HG03196 (cell line): ENCODE measurements around the gene NACA2.
"Not testable (repeated sequence)": the region's sequence is repeated elsewhere in the genome, so short reads cannot be mapped to it uniquely, and the experiment has no call there.

Experiments used
- ATAC-seq: cut with Tn5 transposase; IDR thresholded peaks from one replicate; pipeline ENCODE4 v1.9.1; 2021; ENCODE audit not compliant: unreplicated experiment

The NACA2 gene

GRCh38 chr17:61600621-61601020 is 9.6 kb upstream of the NACA2 start:
- ATAC-seq: no peak

- ATAC-seq: no peak
Observed at GRCh38 chr17:61599608-61600007, 8.6 kb upstream of the NACA2 start.

- ATAC-seq: no peak
Observed at GRCh38 chr17:61598014-61598413, 7.0 kb upstream of the NACA2 start.

- ATAC-seq: no peak
Observed at GRCh38 chr17:61597607-61598006, 6.6 kb upstream of the NACA2 start.

- ATAC-seq: no peak
Observed at GRCh38 chr17:61595418-61596186, 4.6 kb upstream of the NACA2 start.

GRCh38 chr17:61594294-61594825 is 3.3 kb upstream of the NACA2 start:
- ATAC-seq: no peak

- no peak for ATAC-seq
Observed at GRCh38 chr17:61593426-61593825, 2.4 kb upstream of the NACA2 start.

GRCh38 chr17:61591930-61592329 is 911 bp upstream of the NACA2 start:
- ATAC-seq: no peak

GRCh38 chr17:61589990-61590389 is 1.0 kb downstream of the NACA2 start:
- no peak for ATAC-seq

- no peak for ATAC-seq
Observed at GRCh38 chr17:61587807-61588660, 3.0 kb downstream of the NACA2 start.

GRCh38 chr17:61587242-61587641 is 3.8 kb downstream of the NACA2 start:
- ATAC-seq: no peak

- ATAC-seq: not testable (repeated sequence)
Observed at GRCh38 chr17:61586622-61587021, 4.4 kb downstream of the NACA2 start.

GRCh38 chr17:61586031-61586566 is 4.9 kb downstream of the NACA2 start:
- ATAC-seq: no peak

- no peak for ATAC-seq
Observed at GRCh38 chr17:61584866-61585265, 6.2 kb downstream of the NACA2 start.

GRCh38 chr17:61584266-61584665 is 6.8 kb downstream of the NACA2 start:
- no peak for ATAC-seq

GRCh38 chr17:61583660-61584264 is 7.3 kb downstream of the NACA2 start:
- ATAC-seq: no peak

GRCh38 chr17:61583242-61583641 is 7.8 kb downstream of the NACA2 start:
- ATAC-seq: no peak

- ATAC-seq: no peak
Observed at GRCh38 chr17:61582593-61582992, 8.4 kb downstream of the NACA2 start.

GRCh38 chr17:61581611-61582349 is 9.2 kb downstream of the NACA2 start:
- no peak for ATAC-seq

- ATAC-seq: no peak
Observed at GRCh38 chr17:61580502-61580901, 10.5 kb downstream of the NACA2 start.

GRCh38 chr17:61579961-61580360 is 11.1 kb downstream of the NACA2 start:
- no peak for ATAC-seq
